Hematopoietic multipotent progenitor cell treated with erythropoietin and hydrocortisone succinate and interleukin-3 and kit ligand, for 4 days (in vitro differentiated cells): ENCODE results near the gene DAZL.

Experiments
- DNase-seq: peaks from one replicate; pipeline ENCODE4 v3.0.0-alpha.2; 2015

The DAZL gene

GRCh38 chr3:16538507-16538906 is 66.7 kb downstream of the DAZL start:
- DNase-seq = no peak

GRCh38 chr3:16536996-16537395 is 68.2 kb downstream of the DAZL start:
- no peak for DNase-seq
